Esophagus squamous epithelium (tissue), 5 donors: Measurements from ENCODE around the gene GJD3. TPM values are rescaled to one million over a fixed set of nuclear protein-coding genes. Genes with fewer than 3 reads are reported as not detected.
"Not testable (repeated sequence)": the region's sequence is repeated elsewhere in the genome, so short reads cannot be mapped to it uniquely, and the experiment has no call there.

Experiments used
- DNase-seq: peaks from one replicate; lab custom pipeline; 2025; lab: John Stamatoyannopoulos, UW
- H3K27ac ChIP-seq, 4 donors: fragments of 200-600 bp; sonication (generic); one replicate each; pipeline ENCODE4 v1.5.1; 2016 to 2019; ENCODE audit warnings: mild to moderate bottlenecking in 1 of 4
- H3K27me3 ChIP-seq, 4 donors: fragments of 200-600 bp; sonication (generic); 1 replicate in 3 of 4; 2 replicates in 1 of 4; pipeline versions ENCODE4 v1.5.1 to v1.6.0; 2017 to 2021; ENCODE audit warnings: antibody characterized with exemption in 1 of 4
- H3K36me3 ChIP-seq, 3 donors: fragments of 200-600 bp; sonication (generic); one replicate each; pipeline ENCODE4 v1.5.1; 2016 to 2019
- H3K4me1 ChIP-seq, 3 donors: fragments of 200-600 bp; sonication (generic); one replicate each; pipeline ENCODE4 v1.5.1; 2017 to 2019
- H3K4me3 ChIP-seq, 4 donors: fragments of 200-600 bp; sonication (generic); 1 replicate in 3 of 4; 2 replicates in 1 of 4; pipeline ENCODE4 v1.5.1; 2016 to 2019; ENCODE audit warnings: mild to moderate bottlenecking in 2 of 4, moderate library complexity in 1 of 4
- H3K9me3 ChIP-seq, 3 donors: fragments of 200-600 bp; sonication (generic); one replicate each; pipeline ENCODE4 v1.5.1; 2016 to 2019
- CTCF ChIP-seq, 6 experiments: fragments of 450-650 bp in 4 of 6; fragments of 200-600 bp in 2 of 6; sonication (generic) in 2 of 6; IDR thresholded peaks; one replicate each; pipeline ENCODE4 v1.5.1; 2016 to 2019; ENCODE audit warnings: antibody characterized with exemption in 6 of 6, mild to moderate bottlenecking in 4 of 6, moderate library complexity in 4 of 6
- POLR2A ChIP-seq, 4 donors: fragments of 450-650 bp; IDR thresholded peaks; one replicate each; pipeline ENCODE4 v1.6.1; 2017; ENCODE audit warnings: antibody characterized with exemption in 4 of 4, mild to moderate bottlenecking in 4 of 4, moderate library complexity in 3 of 4
- WGBS, 2 donors: methylation state at CpG; one replicate each; pipeline ENCODE4 v1.1.5; 2018; 5-methylcytosine and 5-hydroxymethylcytosine counted together
- intact Hi-C: fragments of 100-400 bp; cut with DNase I; formaldehyde crosslinking; loops from one replicate; pipeline ENCODE4 v1.15.0; 2022
- total RNA-seq, 4 donors: library from RNA; depleted of rRNA; stranded (reverse); fragments of >200 nt; gene quantifications; one replicate each; pipeline ENCODE4 v1.1.0, GENCODE V29; 2016
- donor health status: DM: yes; HTN: yes; CAD: no.

Gene GJD3
- 1 to 10 TPM in 1 of 4 donors, under 1 TPM in 2, not detected in 1; 0.38 to 1.7 (median 0.47) TPM for total RNA-seq

- peak within 1 kb of the TSS in 2 of 4 donors; percentile 74 to 75 for H3K27ac ChIP-seq
Measured at GRCh38 chr17:40364121-40364861, at the start of gene GJD3. GJD3 (minus strand) TSS chr17:40364737; CDS start chr17:40363815, 922 bp downstream.

GRCh38 chr17:40414312-40414711, 49.8 kb upstream of the GJD3 start:
- DNase-seq, H3K27me3 ChIP-seq, H3K36me3 ChIP-seq, H3K9me3 ChIP-seq, H3K4me3 ChIP-seq, H3K27ac ChIP-seq: not testable (repeated sequence)
- H3K4me1 ChIP-seq = peaks cover 0 to 39% (median 17%) of the 10 kb centered on the region in 3 donors
- WGBS, 2 donors = 70 to 84% methylated on average over 3 to 4 of the region's 4 CpGs
- intact Hi-C loops = loop anchor here (10.0 kb wide), 1 partner anchor 50 kb away; the partner anchor contains the start of gene GJD3

More at GRCh38 chr17:40364121-40364861, at the start of gene GJD3:
- Histone ChIP-seq H3K36me3 (no peaks in the 10 kb centered on the region), H3K4me1 (peaks cover 19 to 42% (median 23%) of the 10 kb centered on the region in 3 donors), H3K4me3 (peak within 1 kb of the TSS; percentile 56 to 84 (median 62)), H3K9me3 (no peaks in the 10 kb centered on the region), H3K27me3 (no peaks in the 10 kb centered on the region)
- TF ChIP-seq POLR2A (IDR thresholded peaks at IDR 0.05) (no peak), CTCF (IDR thresholded peaks at IDR 0.05) (no peak)
- intact Hi-C loops = loop anchor here (10.0 kb wide), 2 partner anchors 51 to 201 kb away; partner anchors contain the start of genes CCR7 and TOP2A
- 61 to 65% methylated on average over 15 to 16 of the region's 22 CpGs for WGBS, 2 donors
- no peak for DNase-seq

GRCh38 chr17:40412880-40413279, 48.3 kb upstream of the GJD3 start:
- Histone ChIP-seq H3K27me3 (peaks cover 0 to 5% (median 0%) of the 10 kb centered on the region in 4 donors), H3K4me1 (peaks cover 0 to 26% (median 11%) of the 10 kb centered on the region in 3 donors), H3K9me3 (no peaks in the 10 kb centered on the region), H3K27ac (no peak overlapping the region), H3K36me3 (no peaks in the 10 kb centered on the region), H3K4me3 (no peak overlapping the region)
- intact Hi-C loops = loop anchor here (10.0 kb wide), 1 partner anchor 48 kb away; the partner anchor contains the start of gene GJD3
- no peak for DNase-seq
- TF ChIP-seq CTCF (IDR thresholded peaks at IDR 0.05) (no peak), POLR2A (IDR thresholded peaks at IDR 0.05) (no peak)

GRCh38 chr17:40411821-40412220, 47.3 kb upstream of the GJD3 start:
- peaks cover 0 to 19% (median 4%) of the 10 kb centered on the region in 3 donors for H3K4me1 ChIP-seq
- H3K36me3 ChIP-seq = no peaks in the 10 kb centered on the region
- H3K27me3 ChIP-seq = no peaks in the 10 kb centered on the region
- no peak overlapping the region for H3K27ac ChIP-seq
- intact Hi-C loops = loop anchor here (10.0 kb wide), 1 partner anchor 47 kb away; the partner anchor contains the start of gene GJD3
- TF ChIP-seq CTCF (IDR thresholded peaks at IDR 0.05) (no peak), POLR2A (IDR thresholded peaks at IDR 0.05) (no peak)
- DNase-seq = no peak
- no peaks in the 10 kb centered on the region for H3K9me3 ChIP-seq
- WGBS, 2 donors = 90 to 95% methylated on average over 4 of the region's 4 CpGs
- H3K4me3 ChIP-seq = no peak overlapping the region

GRCh38 chr17:40410082-40410481, 45.5 kb upstream of the GJD3 start:
- WGBS, 2 donors = 87 to 89% methylated on average over 1 of the region's 1 CpG
- no peaks in the 10 kb centered on the region for H3K9me3 ChIP-seq
- H3K27me3 ChIP-seq = no peaks in the 10 kb centered on the region
- DNase-seq = no peak
- intact Hi-C loops = loop anchor here (10.0 kb wide), 1 partner anchor 45 kb away; the partner anchor contains the start of gene GJD3
- H3K4me3 ChIP-seq = no peak overlapping the region
- no peak overlapping the region for H3K27ac ChIP-seq
- TF ChIP-seq CTCF (IDR thresholded peaks at IDR 0.05) (no peak), POLR2A (IDR thresholded peaks at IDR 0.05) (no peak)
- peaks cover 0 to 4% (median 0%) of the 10 kb centered on the region in 3 donors for H3K4me1 ChIP-seq
- peaks cover 0 to 3% (median 0%) of the 10 kb centered on the region in 3 donors for H3K36me3 ChIP-seq

GRCh38 chr17:40409540-40409939, 45.0 kb upstream of the GJD3 start:
- H3K9me3 ChIP-seq, H3K4me1 ChIP-seq, H3K27ac ChIP-seq, intact Hi-C loops, H3K36me3 ChIP-seq, H3K27me3 ChIP-seq, DNase-seq, H3K4me3 ChIP-seq: not testable (repeated sequence)
- 92 to 93% methylated on average over 4 of the region's 4 CpGs for WGBS, 2 donors
